Measurements from ENCODE around the gene NMT2.

NMT2 gene

GRCh38 chr10:15069230-15069629 lies 99.3 kb downstream of the NMT2 start:
- no peak overlapping the region for H2AFZ ChIP-seq (ENCODE audit: low read length)
- WGBS, 2 donors (ENCODE audit: extremely low coverage in 2 of 2, insufficient read length in 2 of 2, insufficient replicate concordance in 1 of 2): no CpG with 5 or more reads among the region's 4 CpGs

GRCh38 chr10:15068802-15069201 lies 99.7 kb downstream of the NMT2 start:
- no peak overlapping the region for H4K8ac ChIP-seq (ENCODE audit: low read depth, low read length)
- H3K9ac ChIP-seq (ENCODE audit: low read depth, low read length, poor library complexity): no peak overlapping the region
- H4K91ac ChIP-seq (ENCODE audit: low read depth, low read length, poor library complexity): no peak overlapping the region
- H3K27ac ChIP-seq (replicated peaks; ENCODE audit: low read length): no peak overlapping the region
- no peak overlapping the region for H3K4ac ChIP-seq (ENCODE audit: low read length)
- H2BK120ac ChIP-seq (ENCODE audit: low read depth, low read length): no peak overlapping the region
- no peak overlapping the region for H2BK15ac ChIP-seq (ENCODE audit: low read length)
- H3K4me1 ChIP-seq (ENCODE audit: control insufficient read depth in 2 of 2, insufficient read depth in 1 of 2, low read depth in 1 of 2, low read length in 2 of 2): no peaks in the 10 kb centered on the region
- H3K36me3 ChIP-seq (replicated peaks in 1 of 2; ENCODE audit: control insufficient read depth in 2 of 2, insufficient read depth in 2 of 2, low read length in 2 of 2): peaks cover 0 to 2% of the 10 kb centered on the region in 2 donors
- H3K4me3 ChIP-seq (ENCODE audit: low read length in 2 of 2): no peak overlapping the region
- H3K14ac ChIP-seq (ENCODE audit: low read length): no peak overlapping the region
- peaks cover 9 to 12% of the 10 kb centered on the region in 2 donors for H3K9me3 ChIP-seq (replicated peaks in 1 of 2; ENCODE audit: control insufficient read depth in 2 of 2, insufficient read depth in 1 of 2, low read depth in 1 of 2, low read length in 2 of 2)
- H2AFZ ChIP-seq (ENCODE audit: low read length): no peak overlapping the region
- no peaks in the 10 kb centered on the region for H3K79me1 ChIP-seq (ENCODE audit: low read depth, low read length)
- H3K4me2 ChIP-seq (ENCODE audit: insufficient read depth, low read length, poor library complexity, severe bottlenecking): no peak overlapping the region
- no peak for DNase-seq (ENCODE audit: low spot score)
- H3K18ac ChIP-seq (ENCODE audit: low read length): no peak overlapping the region
- H3K23ac ChIP-seq (ENCODE audit: low read depth, low read length, poor library complexity): no peak overlapping the region
- no peaks in the 10 kb centered on the region for H3K27me3 ChIP-seq (ENCODE audit: control insufficient read depth in 3 of 3, insufficient read depth in 3 of 3, low read depth in 1 of 3, low read length in 3 of 3)
- H2AK5ac ChIP-seq (ENCODE audit: low read depth, low read length): no peak overlapping the region
- H2BK12ac ChIP-seq (ENCODE audit: low read length): no peak overlapping the region
- no peak overlapping the region for H2BK5ac ChIP-seq (ENCODE audit: low read length)
- WGBS, 2 donors (ENCODE audit: extremely low coverage in 2 of 2, insufficient read length in 2 of 2, insufficient replicate concordance in 1 of 2): no CpG with 5 or more reads among the region's 3 CpGs

More at GRCh38 chr10:15069230-15069629, 99.3 kb downstream of the NMT2 start:
- no peak overlapping the region for H2BK120ac ChIP-seq (ENCODE audit: low read depth, low read length)
- H3K4me1 ChIP-seq (ENCODE audit: control insufficient read depth in 2 of 2, insufficient read depth in 1 of 2, low read depth in 1 of 2, low read length in 2 of 2): no peaks in the 10 kb centered on the region
- H3K9ac ChIP-seq (ENCODE audit: low read depth, low read length, poor library complexity): no peak overlapping the region
- H3K4ac ChIP-seq (ENCODE audit: low read length): no peak overlapping the region
- no peak overlapping the region for H2BK15ac ChIP-seq (ENCODE audit: low read length)
- H4K91ac ChIP-seq (ENCODE audit: low read depth, low read length, poor library complexity): no peak overlapping the region
- H3K36me3 ChIP-seq (replicated peaks in 1 of 2; ENCODE audit: control insufficient read depth in 2 of 2, insufficient read depth in 2 of 2, low read length in 2 of 2): peaks cover 0 to 2% of the 10 kb centered on the region in 2 donors
- H3K9me3 ChIP-seq (replicated peaks in 1 of 2; ENCODE audit: control insufficient read depth in 2 of 2, insufficient read depth in 1 of 2, low read depth in 1 of 2, low read length in 2 of 2): peaks cover 9 to 17% of the 10 kb centered on the region in 2 donors
- H3K27ac ChIP-seq (replicated peaks; ENCODE audit: low read length): no peak overlapping the region
- no peak overlapping the region for H4K8ac ChIP-seq (ENCODE audit: low read depth, low read length)
- H3K79me1 ChIP-seq (ENCODE audit: low read depth, low read length): no peaks in the 10 kb centered on the region
- no peak overlapping the region for H2AK5ac ChIP-seq (ENCODE audit: low read depth, low read length)
- H3K23ac ChIP-seq (ENCODE audit: low read depth, low read length, poor library complexity): no peak overlapping the region
- no peak for DNase-seq (ENCODE audit: low spot score)
- no peak overlapping the region for H3K4me3 ChIP-seq (ENCODE audit: low read length in 2 of 2)
- H3K18ac ChIP-seq (ENCODE audit: low read length): no peak overlapping the region
- H3K14ac ChIP-seq (ENCODE audit: low read length): no peak overlapping the region
- H3K27me3 ChIP-seq (ENCODE audit: control insufficient read depth in 3 of 3, insufficient read depth in 3 of 3, low read depth in 1 of 3, low read length in 3 of 3): no peaks in the 10 kb centered on the region
- H3K4me2 ChIP-seq (ENCODE audit: insufficient read depth, low read length, poor library complexity, severe bottlenecking): no peak overlapping the region
- no peak overlapping the region for H2BK12ac ChIP-seq (ENCODE audit: low read length)
- H2BK5ac ChIP-seq (ENCODE audit: low read length): no peak overlapping the region

- Histone ChIP-seq H2BK12ac (ENCODE audit: low read length) (no peak overlapping the region), H3K27ac (replicated peaks; ENCODE audit: low read length) (no peak overlapping the region), H2BK5ac (ENCODE audit: low read length) (no peak overlapping the region), H3K79me1 (ENCODE audit: low read depth, low read length) (no peaks in the 10 kb centered on the region), H3K4ac (ENCODE audit: low read length) (no peak overlapping the region), H4K91ac (ENCODE audit: low read depth, low read length, poor library complexity) (no peak overlapping the region), H3K23ac (ENCODE audit: low read depth, low read length, poor library complexity) (no peak overlapping the region), H3K36me3 (replicated peaks in 1 of 2; ENCODE audit: control insufficient read depth in 2 of 2, insufficient read depth in 2 of 2, low read length in 2 of 2) (no peaks in the 10 kb centered on the region), H4K8ac (ENCODE audit: low read depth, low read length) (no peak overlapping the region), H3K9ac (ENCODE audit: low read depth, low read length, poor library complexity) (no peak overlapping the region), H3K27me3 (ENCODE audit: control insufficient read depth in 3 of 3, insufficient read depth in 3 of 3, low read depth in 1 of 3, low read length in 3 of 3) (no peaks in the 10 kb centered on the region), H2BK15ac (ENCODE audit: low read length) (no peak overlapping the region), H3K18ac (ENCODE audit: low read length) (no peak overlapping the region), H3K4me3 (ENCODE audit: low read length in 2 of 2) (no peak overlapping the region), H3K4me1 (ENCODE audit: control insufficient read depth in 2 of 2, insufficient read depth in 1 of 2, low read depth in 1 of 2, low read length in 2 of 2) (no peaks in the 10 kb centered on the region), H3K9me3 (replicated peaks in 1 of 2; ENCODE audit: control insufficient read depth in 2 of 2, insufficient read depth in 1 of 2, low read depth in 1 of 2, low read length in 2 of 2) (peaks cover 1 to 12% of the 10 kb centered on the region in 2 donors), H3K14ac (ENCODE audit: low read length) (no peak overlapping the region), H2AK5ac (ENCODE audit: low read depth, low read length) (no peak overlapping the region), H2BK120ac (ENCODE audit: low read depth, low read length) (no peak overlapping the region), H3K4me2 (ENCODE audit: insufficient read depth, low read length, poor library complexity, severe bottlenecking) (no peak overlapping the region), H2AFZ (ENCODE audit: low read length) (no peak overlapping the region)
- no peak for DNase-seq (ENCODE audit: low spot score)
- no CpG with 5 or more reads among the region's 5 CpGs for WGBS, 2 donors (ENCODE audit: extremely low coverage in 2 of 2, insufficient read length in 2 of 2, insufficient replicate concordance in 1 of 2)
Observed at GRCh38 chr10:15067154-15067553, 101.3 kb downstream of the NMT2 start.

- Histone ChIP-seq H3K14ac (ENCODE audit: low read length) (no peak overlapping the region), H3K79me1 (ENCODE audit: low read depth, low read length) (no peaks in the 10 kb centered on the region), H2AK5ac (ENCODE audit: low read depth, low read length) (no peak overlapping the region), H2BK120ac (ENCODE audit: low read depth, low read length) (no peak overlapping the region), H2BK15ac (ENCODE audit: low read length) (no peak overlapping the region), H2BK12ac (ENCODE audit: low read length) (no peak overlapping the region), H3K23ac (ENCODE audit: low read depth, low read length, poor library complexity) (no peak overlapping the region), H4K8ac (ENCODE audit: low read depth, low read length) (no peak overlapping the region), H3K27me3 (ENCODE audit: control insufficient read depth in 3 of 3, insufficient read depth in 3 of 3, low read depth in 1 of 3, low read length in 3 of 3) (no peaks in the 10 kb centered on the region), H2BK5ac (ENCODE audit: low read length) (no peak overlapping the region), H3K36me3 (replicated peaks in 1 of 2; ENCODE audit: control insufficient read depth in 2 of 2, insufficient read depth in 2 of 2, low read length in 2 of 2) (no peaks in the 10 kb centered on the region), H3K18ac (ENCODE audit: low read length) (no peak overlapping the region), H2AFZ (ENCODE audit: low read length) (no peak overlapping the region), H3K9ac (ENCODE audit: low read depth, low read length, poor library complexity) (no peak overlapping the region), H4K91ac (ENCODE audit: low read depth, low read length, poor library complexity) (no peak overlapping the region), H3K9me3 (replicated peaks in 1 of 2; ENCODE audit: control insufficient read depth in 2 of 2, insufficient read depth in 1 of 2, low read depth in 1 of 2, low read length in 2 of 2) (peaks cover 0 to 3% of the 10 kb centered on the region in 2 donors), H3K27ac (replicated peaks; ENCODE audit: low read length) (no peak overlapping the region), H3K4me3 (ENCODE audit: low read length in 2 of 2) (no peak overlapping the region), H3K4me1 (ENCODE audit: control insufficient read depth in 2 of 2, insufficient read depth in 1 of 2, low read depth in 1 of 2, low read length in 2 of 2) (no peaks in the 10 kb centered on the region), H3K4ac (ENCODE audit: low read length) (no peak overlapping the region), H3K4me2 (ENCODE audit: insufficient read depth, low read length, poor library complexity, severe bottlenecking) (no peak overlapping the region)
- no peak for DNase-seq (ENCODE audit: low spot score)
- WGBS, 2 donors (ENCODE audit: extremely low coverage in 2 of 2, insufficient read length in 2 of 2, insufficient replicate concordance in 1 of 2): no CpG with 5 or more reads among the region's 2 CpGs
Observed at GRCh38 chr10:15060638-15061037, 107.9 kb downstream of the NMT2 start.

Data from neuronal stem cell (in vitro differentiated cells).